Heart left ventricle (tissue), 16 donors: ENCODE results near the gene SORCS2. TPM values are rescaled to one million over a fixed set of nuclear protein-coding genes. Genes with fewer than 3 reads are reported as not detected.

Experiments used
- ATAC-seq, 4 donors: fragments of 200-7000 bp; cut with Tn5 transposase; one replicate each; pipeline ENCODE4 v1.9.1; 2020 to 2022; ENCODE audit warnings: moderate library complexity in 4 of 4, mild to moderate bottlenecking in 3 of 4, moderate number of reproducible peaks in 1 of 4
- DNase-seq, 5 donors: peaks; one replicate each; pipeline ENCODE4 v3.0.0-alpha.2; 2020
- H3K27ac ChIP-seq, 12 donors: fragments of 200-600 bp; sonication (generic) in 4 of 12; one replicate each; pipeline versions ENCODE4 v1.5.0 to v1.8.0; 2016 to 2022; ENCODE audit warnings: mild to moderate bottlenecking in 2 of 12
- H3K27me3 ChIP-seq, 9 donors: fragments of 200-600 bp; sonication (generic) in 2 of 9; one replicate each; pipeline versions ENCODE4 v1.5.1 to v1.8.0; 2016 to 2022; ENCODE audit warnings: mild to moderate bottlenecking in 3 of 9
- H3K36me3 ChIP-seq, 9 donors: fragments of 200-600 bp; sonication (generic) in 2 of 9; one replicate each; pipeline versions ENCODE4 v1.5.0 to v1.8.0; 2018 to 2022; ENCODE audit warnings: mild to moderate bottlenecking in 2 of 9
- H3K4me1 ChIP-seq, 12 donors: fragments of 200-600 bp; sonication (generic) in 4 of 12; one replicate each; pipeline versions ENCODE4 v1.5.0 to v1.8.0; 2016 to 2022; ENCODE audit warnings: mild to moderate bottlenecking in 3 of 12
- H3K4me3 ChIP-seq, 12 donors: fragments of 200-600 bp; sonication (generic) in 4 of 12; one replicate each; pipeline versions ENCODE4 v1.5.0 to v1.8.0; 2017 to 2022; ENCODE audit warnings: mild to moderate bottlenecking in 9 of 12, moderate library complexity in 4 of 12
- H3K9me3 ChIP-seq, 12 donors: fragments of 200-600 bp; sonication (generic) in 4 of 12; one replicate each; pipeline versions ENCODE4 v1.5.0 to v1.8.0; 2016 to 2022; ENCODE audit warnings: mild to moderate bottlenecking in 1 of 12
- POLR2A ChIP-seq, 2 donors: fragments of 450-650 bp; IDR thresholded peaks; one replicate each; pipeline ENCODE4 v1.6.1; 2017; ENCODE audit warnings: antibody characterized with exemption in 2 of 2, mild to moderate bottlenecking in 2 of 2, moderate library complexity in 2 of 2
- WGBS, 4 donors: extraction: QIAGEN DNeasy Blood & Tissue Kit in 2 of 4; methylation state at CpG; one replicate each; pipeline versions ENCODE4 v1.1.5 to v1.1.7; 2013 to 2018; 5-methylcytosine and 5-hydroxymethylcytosine counted together
- intact Hi-C, 10 donors: fragments of 100-400 bp; cut with DNase I; formaldehyde crosslinking; loops; one replicate each; pipeline versions ENCODE4 v1.11.1 to v1.14.2; 2022
- polyA plus RNA-seq, 2 donors: library from polyadenylated mRNA; stranded (reverse); fragments of 200-250 nt; gene quantifications; one replicate each; pipeline ENCODE4 v1.2.3, GENCODE V29; 2013
- total RNA-seq, 9 donors: library from RNA; depleted of rRNA in 2 of 9; stranded (reverse); fragments of >200 nt in 2 of 9; fragmentation: NEBNext Ultra II Directional in 3 of 9; extraction: Animal tissue kit (Norgen Biotek cat#: 25700) in 3 of 9; gene quantifications; one replicate each; pipeline versions ENCODE4 v1.1.0 to v1.2.4, GENCODE V29; 2016 to 2023
- TF ChIP-seq, protein P1 (sequence below), 12 donors: fragments of 200-600 bp; sonication (generic) in 4 of 12; IDR thresholded peaks; one replicate each; pipeline versions ENCODE4 v1.5.0 to v1.8.0; 2018 to 2022; ENCODE audit warnings: antibody characterized with exemption in 12 of 12, mild to moderate bottlenecking in 5 of 12
- donor health status: ischemic (EF 13 %, LVEDD 7.1; RV severe dilation, severe dysfunction).
- donor health status: healthy with polysubstance abuse.
- donor health status: DM: no; HTN: yes; CAD: no.
- donor health status: DM: no; HTN: no; CAD: no.
- donor health status: ischemic (EF 25% LVEDD 6.9; RV normal size, moderate dysfunction).
- donor health status: ischemic (EF 25% LVEDD 5.7; RV mildly dilated, moderate dysfunction).
- donor health status: healthy.
- donor health status: DM: yes; HTN: yes; CAD: no.
- donor health status: ischemic (EF 35%, LVEDD 5.7; RV mildly dilated, moderate dysfunction).
- donor health status: nonischemic (EF 11% LVEDD 7.7; RV severe dilation, severe dysfunction).
- donor health status: DM: yes; HTN: yes; CAD: no.
- donor health status: PGD.
- donor health status: ischemic (EF 29% LVEDD 5.4; RV normal size, mild dysfunction).
- donor health status: nonischemic (EF 23%, LVEDD 6.1; RV moderate dilation, normal function).

Gene SORCS2
- total and polyA plus RNA-seq, 11 donors, result 0.28 to 5.5 (median 2.4) TPM

DNA sequence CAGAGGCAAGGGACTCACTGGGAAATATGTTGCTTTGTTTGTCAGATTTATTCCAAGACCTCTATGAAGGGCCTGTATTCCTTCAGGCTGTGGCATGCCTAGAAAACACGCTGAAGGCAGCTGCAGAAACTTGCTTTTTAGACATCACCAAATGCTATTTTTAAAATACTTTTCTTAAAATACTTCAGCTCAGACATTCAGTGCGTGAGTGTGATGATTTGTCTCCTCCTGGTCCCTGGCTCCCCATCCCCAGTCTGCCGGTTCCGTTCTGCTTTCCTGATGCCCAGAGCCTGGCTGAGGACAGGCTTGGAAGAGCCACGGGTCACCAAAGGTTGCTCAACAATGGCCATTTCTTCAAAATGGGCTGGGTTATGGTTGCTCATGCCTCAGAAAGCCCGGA lies 187.4 kb downstream of the SORCS2 start:
- ATAC-seq (no peak), DNase-seq (peak in 1 of 5 donors; percentile 28)
- peaks cover 0 to 4% (median 0%) of the 10 kb centered on the region in 9 donors for H3K27me3 ChIP-seq
- intact Hi-C loops, result no loop called here
- H3K4me1 ChIP-seq, result peaks cover 0 to 16% (median 1%) of the 10 kb centered on the region in 12 donors
- H3K9me3 ChIP-seq, result no peaks in the 10 kb centered on the region
- H3K27ac ChIP-seq, result no peak overlapping the region
- 70 to 88% (median 80%) methylated on average over 6 of the region's 6 CpGs for WGBS, 4 donors
- H3K4me3 ChIP-seq, result no peak overlapping the region
- H3K36me3 ChIP-seq, result no peaks in the 10 kb centered on the region
- no peak for TF ChIP-seq POLR2A (IDR thresholded peaks at IDR 0.05)
- TF ChIP-seq, protein P1, sequence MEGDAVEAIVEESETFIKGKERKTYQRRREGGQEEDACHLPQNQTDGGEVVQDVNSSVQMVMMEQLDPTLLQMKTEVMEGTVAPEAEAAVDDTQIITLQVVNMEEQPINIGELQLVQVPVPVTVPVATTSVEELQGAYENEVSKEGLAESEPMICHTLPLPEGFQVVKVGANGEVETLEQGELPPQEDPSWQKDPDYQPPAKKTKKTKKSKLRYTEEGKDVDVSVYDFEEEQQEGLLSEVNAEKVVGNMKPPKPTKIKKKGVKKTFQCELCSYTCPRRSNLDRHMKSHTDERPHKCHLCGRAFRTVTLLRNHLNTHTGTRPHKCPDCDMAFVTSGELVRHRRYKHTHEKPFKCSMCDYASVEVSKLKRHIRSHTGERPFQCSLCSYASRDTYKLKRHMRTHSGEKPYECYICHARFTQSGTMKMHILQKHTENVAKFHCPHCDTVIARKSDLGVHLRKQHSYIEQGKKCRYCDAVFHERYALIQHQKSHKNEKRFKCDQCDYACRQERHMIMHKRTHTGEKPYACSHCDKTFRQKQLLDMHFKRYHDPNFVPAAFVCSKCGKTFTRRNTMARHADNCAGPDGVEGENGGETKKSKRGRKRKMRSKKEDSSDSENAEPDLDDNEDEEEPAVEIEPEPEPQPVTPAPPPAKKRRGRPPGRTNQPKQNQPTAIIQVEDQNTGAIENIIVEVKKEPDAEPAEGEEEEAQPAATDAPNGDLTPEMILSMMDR (IDR thresholded peaks at IDR 0.05), result no peak

DNA sequence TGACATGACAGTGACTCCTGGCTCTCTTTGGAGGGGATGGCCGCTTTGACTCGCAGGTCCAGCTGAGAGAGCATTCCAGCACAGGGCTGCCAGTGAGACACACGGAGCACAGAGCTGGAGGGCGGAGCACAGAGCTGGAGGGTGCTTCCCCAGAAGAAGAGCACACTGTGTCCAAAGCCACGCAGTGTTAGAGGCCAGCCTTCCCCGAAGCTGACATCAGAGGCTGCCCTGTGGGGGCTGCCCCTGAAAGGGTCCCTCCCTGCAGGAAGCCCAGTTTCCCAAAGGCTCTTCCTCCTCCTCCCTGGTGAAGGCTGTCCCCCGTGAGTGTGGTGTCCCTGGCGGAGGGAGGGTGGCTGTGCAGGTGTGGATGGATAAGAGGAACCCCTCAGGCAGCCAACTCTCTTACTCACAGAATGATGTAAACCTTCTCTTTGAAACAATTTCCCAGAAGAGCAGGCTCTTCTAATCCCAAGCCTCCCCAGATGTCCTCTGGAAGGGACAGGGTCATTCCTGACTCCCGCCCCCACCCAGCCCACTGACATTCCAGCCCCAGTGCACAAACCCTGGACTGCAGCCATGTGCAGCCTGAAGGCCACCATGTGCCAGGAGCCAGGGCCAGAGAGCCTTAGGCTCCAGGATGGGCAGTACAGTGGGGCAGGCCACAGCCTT lies 189.0 kb downstream of the SORCS2 start:
- Histone ChIP-seq H3K27ac (no peak overlapping the region), H3K36me3 (no peaks in the 10 kb centered on the region), H3K9me3 (no peaks in the 10 kb centered on the region), H3K27me3 (peaks cover 0 to 4% (median 0%) of the 10 kb centered on the region in 9 donors), H3K4me3 (no peak overlapping the region), H3K4me1 (peaks cover 0 to 16% (median 1%) of the 10 kb centered on the region in 12 donors)
- no peak for TF ChIP-seq POLR2A (IDR thresholded peaks at IDR 0.05)
- TF ChIP-seq, protein P1 (IDR thresholded peaks at IDR 0.05), result no peak
- DNase-seq (peak in 4 of 5 donors; percentile 50 to 70 (median 56)), ATAC-seq (peak; percentile 59 to 80 (median 70))
- intact Hi-C loops, result no loop called here
- WGBS, 4 donors, result 44 to 56% (median 51%) methylated on average over 8 to 9 of the region's 9 CpGs

DNA sequence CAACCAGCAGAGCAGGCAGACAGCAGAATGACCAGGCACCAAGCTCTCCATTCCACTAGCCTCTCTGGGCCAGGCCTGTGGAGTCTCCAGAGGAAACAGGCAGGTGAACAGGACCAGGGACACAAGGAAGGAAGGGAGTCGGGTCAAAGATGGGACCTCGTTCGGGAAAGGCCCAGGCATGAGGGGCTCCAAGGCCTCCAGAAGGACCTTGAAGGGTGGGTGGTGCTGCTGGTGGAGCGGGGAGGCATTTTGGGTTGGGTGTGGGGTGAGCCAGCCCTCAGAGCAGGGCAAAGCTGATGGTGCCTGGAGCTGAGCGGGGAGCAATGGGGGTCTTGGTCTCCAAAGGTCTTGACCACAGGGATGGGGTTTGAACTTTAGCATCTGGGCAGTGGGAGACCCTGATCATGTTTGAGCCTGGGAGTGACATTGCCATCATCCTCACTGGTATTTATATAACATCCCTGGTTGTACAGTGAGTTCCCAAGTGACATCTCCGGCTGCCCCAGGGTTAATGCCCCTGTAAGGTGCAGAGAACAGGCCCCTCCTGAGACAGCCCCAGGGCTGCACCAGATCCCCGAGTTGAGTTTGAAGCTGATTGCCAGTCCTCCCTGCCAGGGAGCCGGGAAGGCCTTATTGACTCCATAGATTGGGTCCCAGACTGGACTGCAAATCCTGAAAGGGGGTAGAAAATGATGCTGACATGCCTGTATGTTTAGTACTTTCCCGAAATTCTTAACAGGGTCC lies 189.7 kb downstream of the SORCS2 start:
- no peak for ATAC-seq
- Histone ChIP-seq H3K4me3 (no peak overlapping the region), H3K27me3 (peaks cover 0 to 4% (median 0%) of the 10 kb centered on the region in 9 donors), H3K27ac (no peak overlapping the region), H3K4me1 (peaks cover 0 to 16% (median under 1%) of the 10 kb centered on the region in 12 donors), H3K36me3 (no peaks in the 10 kb centered on the region), H3K9me3 (no peaks in the 10 kb centered on the region)
- no peak for TF ChIP-seq POLR2A (IDR thresholded peaks at IDR 0.05)
- TF ChIP-seq, protein P1 (IDR thresholded peaks at IDR 0.05), result no peak
- peak in 3 of 5 donors; percentile 5 to 48 (median 11) for DNase-seq
- intact Hi-C loops, result no loop called here
- 84 to 96% (median 88%) methylated on average over 8 to 9 of the region's 9 CpGs for WGBS, 4 donors

DNA sequence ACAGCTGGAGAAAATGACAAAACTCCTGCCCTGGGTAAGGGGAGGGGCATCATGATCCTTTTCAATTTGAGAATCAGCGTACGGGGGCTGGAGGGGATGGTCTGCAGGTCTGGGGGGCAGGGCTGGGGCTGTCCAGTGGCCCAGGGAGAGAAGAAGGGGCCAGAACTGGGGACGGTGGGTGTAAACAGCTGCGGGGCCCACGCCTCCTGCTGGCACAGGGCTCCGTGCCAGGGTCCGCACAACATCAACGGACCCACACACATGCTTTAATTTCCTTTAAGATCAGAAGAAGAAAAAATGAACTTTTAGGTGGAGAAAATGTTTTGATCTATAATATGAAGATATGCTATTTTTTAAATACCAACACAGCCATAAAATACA lies 190.3 kb downstream of the SORCS2 start:
- Histone ChIP-seq H3K9me3 (no peaks in the 10 kb centered on the region), H3K36me3 (no peaks in the 10 kb centered on the region), H3K4me3 (no peak overlapping the region), H3K4me1 (peaks cover 0 to 14% (median 0%) of the 10 kb centered on the region in 12 donors), H3K27ac (no peak overlapping the region), H3K27me3 (peaks cover 0 to 4% (median 0%) of the 10 kb centered on the region in 9 donors)
- TF ChIP-seq, protein P1 (IDR thresholded peaks at IDR 0.05), result no peak
- TF ChIP-seq POLR2A (IDR thresholded peaks at IDR 0.05), result no peak
- ATAC-seq (no peak), DNase-seq (peak in 1 of 5 donors; percentile 46)
- WGBS, 4 donors, result 57 to 74% (median 73%) methylated on average over 8 of the region's 8 CpGs
- intact Hi-C loops, result no loop called here
